ENCODE results near the gene TEX51.
A peak's percentile ranks its signal among the peaks of the same experiment; 100 is the strongest.

Gene TEX51

GRCh38 chr2:126882736-126883665 lies 15.7 kb upstream of the TEX51 start:
- Mint-ChIP-seq H3K4me3 (no peak overlapping the region), H3K36me3 (peaks cover 1% of the 10 kb centered on the region), H3K27me3 (peaks cover 13% of the 10 kb centered on the region), H3K27ac (no peak overlapping the region), H3K9me3 (no peaks in the 10 kb centered on the region), H3K4me1 (peaks cover 9% of the 10 kb centered on the region)
- no peak for ATAC-seq (ENCODE audit: low read depth)
- DNase-seq (ENCODE audit: low spot score in 2 of 2) = no peak

GRCh38 chr2:126883666-126884040 lies 15.0 kb upstream of the TEX51 start:
- Mint-ChIP-seq H3K4me3 (no peak overlapping the region), H3K9me3 (no peaks in the 10 kb centered on the region), H3K4me1 (peaks cover 9% of the 10 kb centered on the region), H3K36me3 (peaks cover 1% of the 10 kb centered on the region), H3K27ac (no peak overlapping the region), H3K27me3 (peaks cover 13% of the 10 kb centered on the region)
- DNase-seq (ENCODE audit: low spot score in 2 of 2) = no peak
- no peak for ATAC-seq (ENCODE audit: low read depth)

GRCh38 chr2:126884861-126885750 lies 13.6 kb upstream of the TEX51 start:
- no peak for ATAC-seq (ENCODE audit: low read depth)
- Mint-ChIP-seq H3K4me3 (no peak overlapping the region), H3K27ac (no peak overlapping the region)

GRCh38 chr2:126885751-126886210 lies 12.9 kb upstream of the TEX51 start:
- peaks cover 1% of the 10 kb centered on the region for H3K36me3 Mint-ChIP-seq

More at GRCh38 chr2:126884861-126885750, 13.6 kb upstream of the TEX51 start:
- peaks cover 9% of the 10 kb centered on the region for H3K4me1 Mint-ChIP-seq
- no peaks in the 10 kb centered on the region for H3K9me3 Mint-ChIP-seq
- no peak for DNase-seq (ENCODE audit: low spot score in 2 of 2)
- peaks cover 1% of the 10 kb centered on the region for H3K36me3 Mint-ChIP-seq
- peaks cover 19% of the 10 kb centered on the region for H3K27me3 Mint-ChIP-seq

GRCh38 chr2:126886211-126886915 lies 12.3 kb upstream of the TEX51 start:
- Mint-ChIP-seq H3K27me3 (peaks cover 19% of the 10 kb centered on the region), H3K27ac (no peak overlapping the region), H3K36me3 (peaks cover 1% of the 10 kb centered on the region), H3K9me3 (no peaks in the 10 kb centered on the region), H3K4me3 (peak overlapping the region; percentile 53), H3K4me1 (peaks cover 9% of the 10 kb centered on the region)
- no peak for DNase-seq (ENCODE audit: low spot score in 2 of 2)
- no peak for ATAC-seq (ENCODE audit: low read depth)

More at GRCh38 chr2:126885751-126886210, 12.9 kb upstream of the TEX51 start:
- Mint-ChIP-seq H3K27me3 (peaks cover 19% of the 10 kb centered on the region), H3K4me1 (peaks cover 9% of the 10 kb centered on the region), H3K9me3 (no peaks in the 10 kb centered on the region), H3K27ac (no peak overlapping the region), H3K4me3 (no peak overlapping the region)
- no peak for DNase-seq (ENCODE audit: low spot score in 2 of 2)
- no peak for ATAC-seq (ENCODE audit: low read depth)

- Mint-ChIP-seq H3K4me3 (peak overlapping the region; percentile 53), H3K27me3 (peaks cover 19% of the 10 kb centered on the region), H3K9me3 (no peaks in the 10 kb centered on the region), H3K36me3 (peaks cover 1% of the 10 kb centered on the region), H3K4me1 (peaks cover 9% of the 10 kb centered on the region), H3K27ac (no peak overlapping the region)
- ATAC-seq (ENCODE audit: low read depth) = no peak
- no peak for DNase-seq (ENCODE audit: low spot score in 2 of 2)
Measured at GRCh38 chr2:126886916-126887280, 11.8 kb upstream of the TEX51 start.

GRCh38 chr2:126887506-126887905 lies 11.2 kb upstream of the TEX51 start:
- Mint-ChIP-seq H3K27me3 (peaks cover 19% of the 10 kb centered on the region), H3K4me1 (peaks cover 9% of the 10 kb centered on the region)
- DNase-seq (ENCODE audit: low spot score in 2 of 2) = no peak

GRCh38 chr2:126888046-126888445 lies 10.6 kb upstream of the TEX51 start:
- H3K9me3 Mint-ChIP-seq = no peaks in the 10 kb centered on the region
- H3K4me1 Mint-ChIP-seq = peaks cover 9% of the 10 kb centered on the region
- no peak overlapping the region for H3K27ac Mint-ChIP-seq
- DNase-seq (ENCODE audit: low spot score in 2 of 2) (no peak), ATAC-seq (ENCODE audit: low read depth) (no peak)
- H3K36me3 Mint-ChIP-seq = peaks cover 1% of the 10 kb centered on the region
- H3K27me3 Mint-ChIP-seq = peaks cover 19% of the 10 kb centered on the region
- no peak overlapping the region for H3K4me3 Mint-ChIP-seq

More at GRCh38 chr2:126887506-126887905, 11.2 kb upstream of the TEX51 start:
- Mint-ChIP-seq H3K36me3 (peaks cover 1% of the 10 kb centered on the region), H3K9me3 (no peaks in the 10 kb centered on the region), H3K4me3 (no peak overlapping the region), H3K27ac (no peak overlapping the region)
- ATAC-seq (ENCODE audit: low read depth) = no peak

GRCh38 chr2:126889071-126889470 lies 9.6 kb upstream of the TEX51 start:
- Mint-ChIP-seq H3K9me3 (no peaks in the 10 kb centered on the region), H3K27ac (no peak overlapping the region), H3K27me3 (peaks cover 17% of the 10 kb centered on the region), H3K36me3 (peaks cover 1% of the 10 kb centered on the region), H3K4me1 (peaks cover 9% of the 10 kb centered on the region), H3K4me3 (no peak overlapping the region)
- ATAC-seq (ENCODE audit: low read depth) = no peak
- no peak for DNase-seq (ENCODE audit: low spot score in 2 of 2)

GRCh38 chr2:126889496-126890135 lies 9.1 kb upstream of the TEX51 start:
- Mint-ChIP-seq H3K27me3 (peaks cover 17% of the 10 kb centered on the region), H3K27ac (no peak overlapping the region), H3K4me3 (no peak overlapping the region), H3K4me1 (peaks cover 9% of the 10 kb centered on the region), H3K9me3 (no peaks in the 10 kb centered on the region), H3K36me3 (peaks cover 1% of the 10 kb centered on the region)
- ATAC-seq (ENCODE audit: low read depth) (no peak), DNase-seq (ENCODE audit: low spot score in 2 of 2) (no peak)

GRCh38 chr2:126890136-126890510 lies 8.6 kb upstream of the TEX51 start:
- Mint-ChIP-seq H3K9me3 (no peaks in the 10 kb centered on the region), H3K4me1 (peaks cover 9% of the 10 kb centered on the region), H3K27ac (no peak overlapping the region), H3K27me3 (peaks cover 17% of the 10 kb centered on the region), H3K36me3 (peaks cover 1% of the 10 kb centered on the region), H3K4me3 (no peak overlapping the region)
- DNase-seq (ENCODE audit: low spot score in 2 of 2) (no peak), ATAC-seq (ENCODE audit: low read depth) (no peak)

GRCh38 chr2:126890551-126891450 lies 7.9 kb upstream of the TEX51 start:
- H3K4me1 Mint-ChIP-seq = peaks cover 9% of the 10 kb centered on the region
- H3K4me3 Mint-ChIP-seq = no peak overlapping the region
- H3K27ac Mint-ChIP-seq = no peak overlapping the region
- peaks cover 1% of the 10 kb centered on the region for H3K36me3 Mint-ChIP-seq
- peaks cover 17% of the 10 kb centered on the region for H3K27me3 Mint-ChIP-seq
- no peaks in the 10 kb centered on the region for H3K9me3 Mint-ChIP-seq
- ATAC-seq (ENCODE audit: low read depth) (no peak), DNase-seq (ENCODE audit: low spot score in 2 of 2) (no peak)
